Stimulated activated CD8-positive, alpha-beta memory T cell treated with anti-CD3 and anti-CD28 coated beads, Interleukin-7, amount 100 ng/mL, for 1 hour (primary cell): ENCODE data around the gene CD151.

Experiments used
- DNase-seq, 2 donors: peaks; one replicate each; pipeline ENCODE4 v3.0.0-alpha.2; 2020; ENCODE audit warnings: low read depth in 2 of 2

Gene CD151

GRCh38 chr11:815675-816432, 16.9 kb upstream of the CD151 start:
- no peak for DNase-seq

DNA sequence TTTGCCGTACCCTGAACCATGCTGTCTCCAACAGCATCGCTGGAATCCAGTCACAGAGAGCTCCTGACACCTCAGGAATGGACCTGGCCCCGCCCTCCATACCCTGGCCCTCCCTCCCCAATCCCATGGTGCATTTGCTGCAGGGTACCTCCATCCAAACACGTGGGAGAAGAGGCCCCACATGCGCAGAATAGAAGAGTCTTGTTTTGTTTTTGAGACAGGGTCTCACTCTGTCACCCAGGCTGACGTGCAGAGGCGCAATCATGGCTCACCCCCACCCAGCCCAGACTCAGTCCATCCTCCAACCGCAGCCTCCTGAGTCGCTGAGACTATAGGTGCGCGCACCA, 16.3 kb upstream of the CD151 start:
- no peak for DNase-seq

- no peak for DNase-seq
Measured at GRCh38 chr11:818396-819128, 14.2 kb upstream of the CD151 start, which contains the start of gene PNPLA2. Gene PNPLA2 (plus strand): TSS chr11:818914. CDS start chr11:819719, 805 bp downstream.

DNA sequence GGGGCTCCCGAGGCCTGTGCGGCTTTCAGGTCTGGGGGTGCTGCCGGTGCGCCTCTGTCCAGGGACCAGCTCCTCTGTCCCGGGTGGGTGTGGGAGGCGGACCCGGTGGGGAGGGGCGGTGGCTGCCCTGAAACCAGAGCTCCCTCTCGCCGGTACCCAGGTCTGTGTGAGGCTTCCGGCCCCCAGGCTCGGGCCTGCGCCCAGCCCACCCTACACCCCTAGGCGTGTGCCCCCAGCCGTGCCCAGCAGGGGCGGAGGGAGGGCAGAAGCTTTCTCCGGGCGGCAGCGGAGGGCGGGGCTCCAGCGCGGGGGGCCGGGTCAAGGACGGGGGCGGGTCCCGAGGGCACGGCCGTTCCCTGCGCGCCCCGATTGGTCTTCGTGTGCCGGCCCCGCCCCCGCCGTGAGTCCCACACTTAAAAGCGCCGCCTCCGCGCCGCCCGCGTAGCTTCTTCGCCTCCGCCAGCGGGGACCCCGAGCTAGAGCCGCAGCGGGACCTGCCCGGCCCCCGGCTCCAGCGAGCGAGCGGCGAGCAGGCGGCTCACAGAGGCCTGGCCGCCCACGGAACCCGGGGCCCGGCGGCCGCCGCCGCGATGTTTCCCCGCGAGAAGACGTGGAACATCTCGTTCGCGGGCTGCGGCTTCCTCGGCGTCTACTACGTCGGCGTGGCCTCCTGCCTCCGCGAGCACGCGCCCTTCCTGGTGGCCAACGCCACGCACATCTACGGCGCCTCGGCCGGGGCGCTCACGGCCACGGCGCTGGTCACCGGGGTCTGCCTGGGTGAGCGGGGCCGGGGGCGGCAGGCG, 13.4 kb upstream of the CD151 start:
- DNase-seq = peak; percentile 83 to 88

DNA sequence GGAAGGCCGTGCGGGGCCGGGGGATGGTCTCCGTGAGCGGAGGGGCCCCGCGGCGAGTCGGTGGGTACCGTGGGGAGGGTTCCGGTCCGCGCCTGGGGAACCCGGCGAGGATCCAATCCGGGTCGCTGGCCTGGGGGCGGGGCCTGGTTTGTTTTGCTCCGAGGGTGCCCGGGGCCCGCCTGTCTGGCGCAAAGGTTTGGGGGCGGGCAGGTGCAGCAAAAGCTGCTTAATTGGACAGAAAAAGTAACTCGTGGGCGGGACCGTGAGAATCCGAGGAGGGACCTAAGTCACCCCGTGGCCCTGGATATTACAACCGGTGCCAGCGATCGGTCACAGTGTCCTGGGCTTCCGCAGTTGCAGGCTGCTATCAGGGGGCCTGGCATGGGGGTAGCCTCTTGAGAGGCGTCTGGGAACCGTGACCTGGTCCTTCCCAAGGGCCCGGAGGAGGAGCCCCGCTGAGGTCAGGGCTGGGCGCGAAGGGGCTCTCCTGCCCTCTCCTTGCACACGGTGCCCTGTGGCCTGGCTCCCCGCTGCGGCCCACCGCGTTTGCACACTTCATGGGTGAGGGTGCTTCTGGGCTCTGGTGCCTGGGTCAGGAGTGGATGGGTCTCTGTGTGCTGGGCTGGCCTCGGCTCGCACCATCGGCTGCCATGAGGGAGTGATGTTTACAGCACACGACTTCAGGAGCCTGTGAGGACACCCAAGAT, 12.7 kb upstream of the CD151 start:
- peak; percentile 87 to 90 for DNase-seq

DNA sequence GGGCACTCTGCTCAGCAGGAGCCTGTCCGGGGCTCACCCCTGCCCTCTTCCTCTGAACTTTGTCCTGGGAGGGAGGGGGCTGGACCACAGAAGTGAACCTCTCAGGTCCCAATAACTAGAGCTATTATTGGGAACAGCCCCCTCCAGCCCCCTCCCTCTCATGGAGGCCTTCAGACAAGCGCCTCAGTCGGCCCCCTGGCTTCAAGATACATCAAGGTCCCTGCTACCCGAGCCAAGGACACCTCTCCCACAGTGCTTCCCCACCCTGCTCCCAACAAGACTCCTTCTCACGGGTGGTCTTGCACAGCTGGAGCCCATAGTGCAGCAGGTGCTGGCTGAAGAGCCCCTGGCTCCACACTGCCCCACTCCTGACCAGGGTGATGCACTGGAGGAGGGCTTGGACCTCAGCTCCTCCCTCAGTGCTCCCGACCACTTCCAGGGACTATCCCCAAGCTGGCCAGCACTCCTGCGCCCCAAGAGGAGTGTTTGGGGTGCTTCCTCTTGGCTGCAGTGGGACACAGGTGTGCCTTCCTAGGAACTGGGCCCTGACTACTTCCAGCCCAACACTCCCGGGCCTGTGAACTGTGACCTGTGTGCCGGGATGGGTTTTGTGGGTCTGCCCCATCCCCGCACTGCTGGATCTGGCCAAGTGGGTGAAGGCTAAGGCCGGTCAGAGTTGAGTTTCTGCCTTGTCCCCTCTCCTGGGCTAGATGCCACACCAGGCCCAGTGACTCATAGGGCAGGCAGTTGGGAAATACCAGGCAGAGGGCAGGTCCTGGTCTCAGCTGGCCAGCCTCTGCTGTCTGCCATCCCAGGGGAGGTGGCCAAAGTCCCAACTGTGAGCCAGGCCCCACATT, 11.9 kb upstream of the CD151 start:
- DNase-seq = no peak

- no peak for DNase-seq
Measured at GRCh38 chr11:821512-822371, 11.0 kb upstream of the CD151 start.

DNA sequence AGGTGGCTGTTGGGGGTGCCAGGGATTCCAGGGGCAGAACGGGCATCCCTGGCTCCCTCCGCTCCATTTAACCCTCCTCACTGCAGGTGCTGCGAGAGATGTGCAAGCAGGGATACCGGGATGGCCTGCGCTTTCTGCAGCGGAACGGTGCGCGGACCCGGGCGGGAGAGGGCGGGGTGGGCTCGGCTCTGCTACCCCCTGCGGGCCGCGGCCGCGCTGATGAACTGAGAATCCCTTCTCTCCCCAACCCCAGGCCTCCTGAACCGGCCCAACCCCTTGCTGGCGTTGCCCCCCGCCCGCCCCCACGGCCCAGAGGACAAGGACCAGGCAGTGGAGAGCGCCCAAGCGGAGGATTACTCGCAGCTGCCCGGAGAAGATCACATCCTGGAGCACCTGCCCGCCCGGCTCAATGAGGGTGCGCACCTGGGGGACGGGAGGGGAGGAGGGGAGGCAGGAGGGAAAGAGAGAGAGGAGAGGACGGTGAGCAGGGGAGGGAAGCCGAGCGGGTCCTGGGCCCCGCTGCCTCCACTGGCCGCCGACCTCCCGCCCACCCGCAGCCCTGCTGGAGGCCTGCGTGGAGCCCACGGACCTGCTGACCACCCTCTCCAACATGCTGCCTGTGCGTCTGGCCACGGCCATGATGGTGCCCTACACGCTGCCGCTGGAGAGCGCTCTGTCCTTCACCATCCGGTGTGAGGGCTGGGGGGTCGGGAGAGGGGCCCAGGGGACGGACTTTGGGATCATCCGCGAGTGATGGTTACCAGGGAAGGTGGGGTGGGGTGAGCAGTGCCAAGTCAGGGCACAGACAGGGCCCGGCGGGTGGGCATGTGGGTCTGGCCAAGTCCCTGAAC, 9.1 kb upstream of the CD151 start:
- DNase-seq = no peak

GRCh38 chr11:824292-824880, 8.4 kb upstream of the CD151 start:
- no peak for DNase-seq

- no peak for DNase-seq
Measured at GRCh38 chr11:824942-825341, 7.8 kb upstream of the CD151 start.

- no peak for DNase-seq
Measured at GRCh38 chr11:825366-826226, 7.2 kb upstream of the CD151 start.

- DNase-seq = no peak
Measured at GRCh38 chr11:826227-826621, 6.5 kb upstream of the CD151 start.

DNA sequence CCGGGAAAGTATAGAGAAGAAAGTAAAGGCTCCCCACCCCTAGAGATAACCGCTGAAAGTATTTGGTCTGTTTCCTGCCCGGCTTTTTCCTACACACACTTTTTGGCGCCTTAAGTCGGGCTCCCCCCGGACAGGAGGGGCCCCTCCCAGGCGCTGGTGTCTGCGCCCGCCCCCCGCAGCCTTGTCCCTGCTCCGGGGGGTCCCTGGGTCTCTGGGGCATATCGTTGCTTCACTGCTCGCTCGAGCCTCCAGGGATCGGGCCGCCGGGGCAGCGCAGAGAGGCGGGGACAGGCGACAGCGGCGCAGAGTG, 6.0 kb upstream of the CD151 start:
- no peak for DNase-seq

GRCh38 chr11:827146-827896, 5.4 kb upstream of the CD151 start:
- no peak for DNase-seq

DNA sequence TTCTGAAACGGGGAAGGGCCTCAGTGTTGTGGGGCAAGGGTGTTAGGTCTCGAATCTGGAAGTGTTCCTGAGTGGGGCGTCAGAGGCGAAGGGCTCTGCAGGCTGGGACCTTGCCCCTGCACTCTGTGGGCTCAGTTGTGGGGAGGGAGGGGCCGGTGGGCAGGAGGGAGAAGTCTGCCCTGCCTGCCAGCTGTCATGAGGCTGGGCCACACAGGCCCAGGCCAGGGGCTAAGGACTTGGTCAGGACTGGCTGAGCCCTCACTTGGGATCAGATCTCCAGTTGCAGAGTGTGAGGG, 4.9 kb upstream of the CD151 start, which contains the start of gene CRACR2B:
CRACR2B (plus strand) TSS at position 23 of the 296 bp plus-strand sequence. CDS start 689 bp downstream, outside the sequence.
- no peak for DNase-seq

DNA sequence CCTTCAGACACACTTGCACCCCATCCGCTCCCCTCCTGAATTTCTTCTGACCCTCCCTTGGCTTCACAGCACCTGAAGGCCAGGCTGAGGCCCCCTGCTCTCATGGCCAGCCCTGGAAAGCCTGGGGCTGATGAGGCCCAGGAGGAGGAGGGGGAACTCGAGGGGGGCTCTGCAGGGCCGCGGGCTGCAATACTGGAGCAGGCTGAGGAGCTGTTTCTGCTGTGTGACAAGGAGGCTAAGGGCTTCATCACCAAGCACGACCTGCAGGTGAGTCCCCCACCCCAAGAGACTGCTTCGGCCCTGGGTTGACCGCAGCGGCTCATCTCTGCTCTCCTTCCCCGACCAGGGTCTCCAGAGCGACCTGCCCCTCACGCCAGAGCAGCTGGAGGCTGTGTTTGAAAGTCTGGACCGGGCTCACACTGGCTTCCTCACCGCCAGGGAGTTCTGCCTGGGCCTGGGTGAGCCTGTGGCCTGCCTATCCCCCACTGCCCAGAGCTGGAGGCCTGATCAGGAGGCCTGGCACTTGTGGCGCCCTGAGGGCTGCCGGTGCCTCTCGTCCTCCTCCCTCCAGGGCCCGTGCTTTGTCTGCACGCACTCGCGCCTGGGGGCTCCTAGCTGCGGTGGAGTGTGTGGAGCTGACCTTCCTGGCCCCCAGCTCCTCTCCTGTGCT, 4.1 kb upstream of the CD151 start:
- DNase-seq = no peak
